Liver (tissue), 9 donors: ENCODE measurements around the gene CCL19. TPM values are rescaled to one million over a fixed set of nuclear protein-coding genes. Genes with fewer than 3 reads are reported as not detected.
"Not testable (repeated sequence)": the region's sequence is repeated elsewhere in the genome, so short reads cannot be mapped to it uniquely, and the experiment has no call there.

ENCODE experiments used
- DNase-seq: peaks from one replicate; pipeline ENCODE4 v3.0.0-alpha.2; 2017; ENCODE audit warnings: low spot score
- H3K27ac ChIP-seq, 2 donors: one replicate each; pipeline ENCODE4 v1.7.0; 2013; ENCODE audit warnings: inconsistent platforms in 2 of 2, low read length in 2 of 2, control low read depth in 1 of 2, low read depth in 1 of 2, mild to moderate bottlenecking in 1 of 2
- H3K27me3 ChIP-seq, 4 donors: one replicate each; pipeline versions ENCODE4 v1.6.1 to v1.7.0; 2013; ENCODE audit warnings: low read length in 3 of 4, inconsistent platforms in 1 of 4, mild to moderate bottlenecking in 1 of 4, moderate library complexity in 1 of 4; ENCODE audit not compliant: control insufficient read depth in 4 of 4, insufficient read depth in 4 of 4
- H3K36me3 ChIP-seq, 4 donors: one replicate each; pipeline versions ENCODE4 v1.6.1 to v1.7.0; 2013; ENCODE audit warnings: low read length in 3 of 4, mild to moderate bottlenecking in 3 of 4, low read depth in 1 of 4, moderate library complexity in 1 of 4; ENCODE audit not compliant: control insufficient read depth in 4 of 4, insufficient read depth in 3 of 4
- H3K4me1 ChIP-seq, 4 donors: one replicate each; pipeline versions ENCODE4 v1.6.1 to v1.7.0; 2013; ENCODE audit warnings: low read length in 3 of 4, mild to moderate bottlenecking in 3 of 4, moderate library complexity in 1 of 4; ENCODE audit not compliant: control insufficient read depth in 4 of 4, insufficient read depth in 4 of 4
- H3K4me3 ChIP-seq, 3 donors: one replicate each; pipeline versions ENCODE4 v1.6.1 to v1.7.0; 2013; ENCODE audit warnings: low read length in 3 of 3, control low read depth in 1 of 3, low read depth in 1 of 3, mild to moderate bottlenecking in 1 of 3
- H3K9ac ChIP-seq, 2 donors: one replicate each; pipeline ENCODE4 v1.7.0; 2013; ENCODE audit warnings: low read length in 2 of 2, mild to moderate bottlenecking in 2 of 2, moderate library complexity in 2 of 2, control low read depth in 1 of 2, low read depth in 1 of 2
- H3K9me3 ChIP-seq, 4 donors: one replicate each; pipeline versions ENCODE4 v1.6.1 to v1.7.0; 2013; ENCODE audit warnings: low read length in 3 of 4; ENCODE audit not compliant: control insufficient read depth in 4 of 4
- EGR1 ChIP-seq, 2 donors: IDR thresholded peaks; 2 replicates each; pipeline ENCODE4 v1.6.1; 2016 to 2018; ENCODE audit warnings: antibody characterized with exemption in 2 of 2, low read depth in 2 of 2
- FOXA2 ChIP-seq: IDR thresholded peaks from 2 replicates; pipeline ENCODE4 v1.6.1; 2016; ENCODE audit warnings: antibody characterized with exemption
- GABPA ChIP-seq, 2 donors: IDR thresholded peaks in 1 of 2; conservative IDR thresholded peaks in 1 of 2; 2 replicates each; pipeline ENCODE4 v1.6.1; 2016; ENCODE audit warnings: antibody characterized with exemption in 2 of 2, mild to moderate bottlenecking in 1 of 2, moderate library complexity in 1 of 2
- HNF4A ChIP-seq, 2 donors: conservative IDR thresholded peaks; 2 replicates each; pipeline ENCODE4 v1.6.1; 2016; ENCODE audit warnings: antibody characterized with exemption in 2 of 2, mild to moderate bottlenecking in 2 of 2
- HNF4G ChIP-seq: IDR thresholded peaks from 2 replicates; pipeline ENCODE4 v1.6.1; 2016; ENCODE audit warnings: antibody characterized with exemption
- JUND ChIP-seq, 2 donors: IDR thresholded peaks; 2 replicates each; pipeline ENCODE4 v1.6.1; 2016; ENCODE audit warnings: antibody characterized with exemption in 2 of 2
- NR2F2 ChIP-seq: IDR thresholded peaks from 2 replicates; pipeline ENCODE4 v1.6.1; 2016; ENCODE audit warnings: antibody characterized with exemption
- WGBS: extraction: QIAGEN DNeasy Blood & Tissue Kit; methylation state at CpG from one replicate; pipeline ENCODE4 v1.1.7; 2013; 5-methylcytosine and 5-hydroxymethylcytosine counted together
- polyA plus RNA-seq, 2 donors: library from polyadenylated mRNA; stranded (reverse) in 1 of 2; unstranded in 1 of 2; fragments of 200-250 nt in 1 of 2; fragments of >200 nt in 1 of 2; fragmentation: Nextera tagmentation in 1 of 2; extraction: Ambion mirVana in 1 of 2; gene quantifications; one replicate each; pipeline versions ENCODE4 v1.2.1 to v1.2.3, GENCODE V29; 2013 to 2015
- total RNA-seq, 2 donors: library from RNA; depleted of rRNA; stranded (reverse); fragments of >200 nt; gene quantifications; one replicate each; pipeline ENCODE4 v1.2.3, GENCODE V29; 2014
- TF ChIP-seq, protein P1 (sequence below): IDR thresholded peaks from 2 replicates; pipeline ENCODE4 v1.6.1; 2016; ENCODE audit warnings: antibody characterized with exemption
- TF ChIP-seq, protein P2 (sequence below): IDR thresholded peaks from 2 replicates; pipeline ENCODE4 v1.6.1; 2016; ENCODE audit warnings: antibody characterized with exemption, mild to moderate bottlenecking
- TF ChIP-seq, protein P3 (sequence below): IDR thresholded peaks from 2 replicates; pipeline ENCODE4 v1.6.1; 2016; ENCODE audit warnings: antibody characterized with exemption
- donor health status: healthy.
- donor health status: healthy.
- donor health status: healthy.
- donor health status: healthy.
- donor health status: healthy.

The CCL19 gene
- total RNA-seq (under 1 TPM in 1 of 2 donors, not detected in 1; 0.33 TPM), polyA plus RNA-seq (1 to 10 TPM in 1 of 2 donors, under 1 TPM in 1; 0.65 to 2.9 TPM)

DNA sequence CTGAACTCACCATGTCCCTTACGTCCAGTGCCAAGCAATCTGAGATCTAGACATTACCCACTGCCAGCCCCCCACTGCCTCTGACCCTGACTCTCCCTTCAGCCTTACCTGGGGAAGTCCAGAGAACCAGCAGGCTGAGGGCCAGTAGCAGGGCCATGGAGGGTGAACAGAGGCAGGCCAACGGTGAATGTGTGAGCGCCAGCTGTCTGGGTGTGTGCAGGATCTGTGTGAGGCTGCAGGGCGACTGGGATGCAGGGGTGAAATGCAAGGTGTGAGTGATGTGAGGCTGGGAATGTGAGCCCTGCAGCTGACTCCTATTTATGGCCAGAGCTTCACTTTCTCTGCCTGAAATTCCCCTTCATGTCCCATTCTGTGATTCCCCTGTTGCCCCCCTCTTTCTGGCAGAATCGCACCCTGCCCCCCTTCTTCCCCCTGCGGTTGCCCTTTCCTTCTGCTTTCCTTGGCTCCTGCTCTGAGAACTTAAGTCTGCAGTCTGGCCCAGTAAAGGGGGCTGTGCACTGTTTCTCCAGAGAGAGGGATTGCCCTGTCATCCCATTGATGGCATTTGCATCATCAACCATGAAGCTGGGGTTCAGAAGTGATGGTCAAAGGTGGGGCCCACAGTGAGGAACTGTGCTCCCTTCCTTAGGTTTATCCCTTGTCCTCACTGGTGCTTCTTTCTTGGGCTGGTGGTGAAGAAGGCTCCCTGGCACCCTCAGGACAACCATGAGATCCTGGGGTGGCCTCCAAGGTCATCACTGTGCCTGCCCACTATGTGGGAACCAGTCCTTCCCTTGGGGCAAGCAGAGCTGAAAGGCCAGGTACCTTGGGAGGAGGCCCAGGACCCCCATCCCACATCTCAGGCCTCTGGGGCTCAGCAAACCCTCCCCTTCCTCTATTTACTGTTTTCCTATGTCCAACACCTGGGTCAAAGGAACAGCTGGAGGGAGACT is at the start of gene CCL19:
TSS of gene CCL19 (minus strand) at position 294 of the 953 bp plus-strand sequence. CDS start at position 157, 137 bp downstream.
- no peak for TF ChIP-seq JUND (IDR thresholded peaks at IDR 0.05)
- no peak for TF ChIP-seq EGR1 (IDR thresholded peaks at IDR 0.05; ENCODE audit: low read depth in 2 of 2)
- TF ChIP-seq, protein P1, sequence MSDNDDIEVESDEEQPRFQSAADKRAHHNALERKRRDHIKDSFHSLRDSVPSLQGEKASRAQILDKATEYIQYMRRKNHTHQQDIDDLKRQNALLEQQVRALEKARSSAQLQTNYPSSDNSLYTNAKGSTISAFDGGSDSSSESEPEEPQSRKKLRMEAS: no peak
- Histone ChIP-seq H3K27me3 (no peaks in the 10 kb centered on the region), H3K36me3 (no peaks in the 10 kb centered on the region), H3K9me3 (no peaks in the 10 kb centered on the region), H3K9ac (no peak within 1 kb of the TSS), H3K27ac (no peak within 1 kb of the TSS), H3K4me1 (peaks cover 18 to 48% (median 38%) of the 10 kb centered on the region in 4 donors), H3K4me3 (no peak within 1 kb of the TSS)
- DNase-seq: no peak
- WGBS: 74% methylated on average over 6 of the region's 6 CpGs

DNA sequence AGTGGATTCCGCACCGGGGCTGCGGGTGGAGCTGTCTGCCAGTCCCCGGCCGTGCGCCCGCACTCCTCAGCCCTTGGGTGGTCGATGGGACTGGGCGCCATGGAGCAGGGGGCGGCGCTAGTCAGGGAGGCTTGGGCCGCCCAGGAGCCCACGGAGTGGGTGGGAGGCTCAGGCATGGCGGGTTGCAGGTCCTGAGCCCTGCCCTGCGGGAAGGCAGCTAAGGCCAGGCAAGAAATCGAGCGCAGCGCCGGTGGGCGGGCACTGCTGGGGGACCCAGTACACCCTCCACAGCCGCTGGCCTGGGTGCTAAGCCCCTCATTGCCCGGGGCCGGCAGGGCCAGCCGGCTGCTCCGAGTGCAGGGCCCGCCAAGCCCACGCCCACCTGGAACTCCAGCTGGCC is 49.1 kb upstream of the CCL19 start:
- H3K27ac ChIP-seq, H3K4me3 ChIP-seq, H3K4me1 ChIP-seq, DNase-seq, H3K27me3 ChIP-seq, H3K36me3 ChIP-seq, H3K9me3 ChIP-seq, H3K9ac ChIP-seq: not testable (repeated sequence)
- 95% methylated on average over 27 of the region's 27 CpGs for WGBS

DNA sequence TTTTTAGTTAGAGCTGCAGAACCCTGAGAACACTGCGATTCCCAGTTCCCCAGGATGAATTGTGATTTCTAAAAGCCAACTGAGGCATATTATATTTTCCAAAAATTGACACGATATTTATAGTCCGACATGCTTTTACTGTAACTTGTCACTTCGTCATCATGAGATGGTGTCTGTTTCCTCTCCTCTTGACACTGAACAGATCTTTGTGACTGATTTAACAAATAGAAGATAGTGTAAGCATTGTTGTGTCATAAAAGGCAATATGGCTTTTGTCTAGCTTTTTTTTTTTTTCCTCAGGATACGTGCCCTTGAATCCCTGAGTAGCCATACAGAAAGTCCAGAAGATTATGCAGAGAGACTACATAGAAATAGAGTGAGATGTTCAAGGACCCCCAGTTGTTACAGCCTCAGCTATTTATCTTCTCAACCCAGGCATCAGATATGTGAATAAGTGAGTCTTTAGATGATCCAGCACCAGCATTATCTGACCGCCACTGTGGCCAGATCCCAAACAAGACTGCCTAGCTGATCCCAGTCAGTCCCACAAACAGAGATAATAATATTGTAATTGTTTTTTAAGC is 46.7 kb upstream of the CCL19 start:
- H3K9ac ChIP-seq: no peak overlapping the region
- no peaks in the 10 kb centered on the region for H3K9me3 ChIP-seq
- TF ChIP-seq HNF4G: no peak
- TF ChIP-seq GABPA (IDR thresholded peaks at IDR 0.05 in 1 of 2, conservative IDR thresholded peaks at IDR 0.05 in 1 of 2): no peak
- TF ChIP-seq HNF4A (conservative IDR thresholded peaks at IDR 0.05): no peak
- TF ChIP-seq, protein P2, sequence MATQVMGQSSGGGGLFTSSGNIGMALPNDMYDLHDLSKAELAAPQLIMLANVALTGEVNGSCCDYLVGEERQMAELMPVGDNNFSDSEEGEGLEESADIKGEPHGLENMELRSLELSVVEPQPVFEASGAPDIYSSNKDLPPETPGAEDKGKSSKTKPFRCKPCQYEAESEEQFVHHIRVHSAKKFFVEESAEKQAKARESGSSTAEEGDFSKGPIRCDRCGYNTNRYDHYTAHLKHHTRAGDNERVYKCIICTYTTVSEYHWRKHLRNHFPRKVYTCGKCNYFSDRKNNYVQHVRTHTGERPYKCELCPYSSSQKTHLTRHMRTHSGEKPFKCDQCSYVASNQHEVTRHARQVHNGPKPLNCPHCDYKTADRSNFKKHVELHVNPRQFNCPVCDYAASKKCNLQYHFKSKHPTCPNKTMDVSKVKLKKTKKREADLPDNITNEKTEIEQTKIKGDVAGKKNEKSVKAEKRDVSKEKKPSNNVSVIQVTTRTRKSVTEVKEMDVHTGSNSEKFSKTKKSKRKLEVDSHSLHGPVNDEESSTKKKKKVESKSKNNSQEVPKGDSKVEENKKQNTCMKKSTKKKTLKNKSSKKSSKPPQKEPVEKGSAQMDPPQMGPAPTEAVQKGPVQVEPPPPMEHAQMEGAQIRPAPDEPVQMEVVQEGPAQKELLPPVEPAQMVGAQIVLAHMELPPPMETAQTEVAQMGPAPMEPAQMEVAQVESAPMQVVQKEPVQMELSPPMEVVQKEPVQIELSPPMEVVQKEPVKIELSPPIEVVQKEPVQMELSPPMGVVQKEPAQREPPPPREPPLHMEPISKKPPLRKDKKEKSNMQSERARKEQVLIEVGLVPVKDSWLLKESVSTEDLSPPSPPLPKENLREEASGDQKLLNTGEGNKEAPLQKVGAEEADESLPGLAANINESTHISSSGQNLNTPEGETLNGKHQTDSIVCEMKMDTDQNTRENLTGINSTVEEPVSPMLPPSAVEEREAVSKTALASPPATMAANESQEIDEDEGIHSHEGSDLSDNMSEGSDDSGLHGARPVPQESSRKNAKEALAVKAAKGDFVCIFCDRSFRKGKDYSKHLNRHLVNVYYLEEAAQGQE: no peak
- no peak for TF ChIP-seq EGR1 (IDR thresholded peaks at IDR 0.05; ENCODE audit: low read depth in 2 of 2)
- no peak for TF ChIP-seq NR2F2
- TF ChIP-seq, protein P1: no peak
- TF ChIP-seq FOXA2: no peak
- TF ChIP-seq, protein P3, sequence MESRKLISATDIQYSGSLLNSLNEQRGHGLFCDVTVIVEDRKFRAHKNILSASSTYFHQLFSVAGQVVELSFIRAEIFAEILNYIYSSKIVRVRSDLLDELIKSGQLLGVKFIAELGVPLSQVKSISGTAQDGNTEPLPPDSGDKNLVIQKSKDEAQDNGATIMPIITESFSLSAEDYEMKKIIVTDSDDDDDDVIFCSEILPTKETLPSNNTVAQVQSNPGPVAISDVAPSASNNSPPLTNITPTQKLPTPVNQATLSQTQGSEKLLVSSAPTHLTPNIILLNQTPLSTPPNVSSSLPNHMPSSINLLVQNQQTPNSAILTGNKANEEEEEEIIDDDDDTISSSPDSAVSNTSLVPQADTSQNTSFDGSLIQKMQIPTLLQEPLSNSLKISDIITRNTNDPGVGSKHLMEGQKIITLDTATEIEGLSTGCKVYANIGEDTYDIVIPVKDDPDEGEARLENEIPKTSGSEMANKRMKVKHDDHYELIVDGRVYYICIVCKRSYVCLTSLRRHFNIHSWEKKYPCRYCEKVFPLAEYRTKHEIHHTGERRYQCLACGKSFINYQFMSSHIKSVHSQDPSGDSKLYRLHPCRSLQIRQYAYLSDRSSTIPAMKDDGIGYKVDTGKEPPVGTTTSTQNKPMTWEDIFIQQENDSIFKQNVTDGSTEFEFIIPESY: no peak
- DNase-seq: no peak
- H3K27ac ChIP-seq: no peak overlapping the region
- 68% methylated on average over 6 of the region's 6 CpGs for WGBS
- H3K27me3 ChIP-seq: no peaks in the 10 kb centered on the region
- no peaks in the 10 kb centered on the region for H3K36me3 ChIP-seq
- H3K4me1 ChIP-seq: no peaks in the 10 kb centered on the region
- H3K4me3 ChIP-seq: no peak overlapping the region
